Panc1 (cell line): ENCODE data around the gene STUB1. TPM values are rescaled to one million over a fixed set of nuclear protein-coding genes. Genes with fewer than 3 reads are reported as not detected.

ENCODE experiments used
- ATAC-seq: fragments of 200-7000 bp; cut with Tn5 transposase; 2 replicates; pipeline ENCODE4 v1.9.1; 2020; ENCODE audit warnings: mild to moderate bottlenecking, moderate library complexity
- Bru-seq: library from RNA; stranded (reverse); fragments of 400-500 nt; gene quantifications from one replicate; lab custom pipeline; 2021; lab: Mats Ljungman, UMichigan
- BruChase-seq, 2 experiments: library from RNA; stranded (reverse); fragments of 400-500 nt; gene quantifications; one replicate each; lab custom pipeline; 2021; lab: Mats Ljungman, UMichigan
- BruUV-seq: library from RNA; stranded (reverse); fragments of 400-500 nt; replicated peaks from 2 replicates; lab custom pipeline; 2021; lab: Mats Ljungman, UMichigan
- CTCF ChIA-PET: fragments of 300-600 bp; sonication (Branson Sonifier 250); formaldehyde crosslinking; loops from one replicate; lab custom pipeline; 2022; ENCODE audit warnings: antibody characterized with exemption; lab: Charles Lee
- POLR2A ChIA-PET: fragments of 300-600 bp; sonication (Branson Sonifier 250); formaldehyde crosslinking; loops from one replicate; lab custom pipeline; 2022; ENCODE audit warnings: antibody characterized with exemption; lab: Charles Lee
- DNase-seq: peaks from one replicate; pipeline ENCODE4 v3.0.0-alpha.2; 2010; ENCODE audit warnings: low read depth, low spot score
- H3K27ac ChIP-seq: 2 replicates; pipeline ENCODE4 v1.5.1; 2011; ENCODE audit warnings: mild to moderate bottlenecking, low read length, inconsistent platforms
- H3K27me3 ChIP-seq: fragments of 200-500 bp; sonication (Bioruptor generic); 2 replicates; pipeline ENCODE4 v1.6.0; 2014; ENCODE audit warnings: low read length, inconsistent platforms; ENCODE audit not compliant: control insufficient read depth, insufficient read depth
- H3K36me3 ChIP-seq: fragments of 200-500 bp; sonication (Bioruptor generic); 2 replicates; pipeline ENCODE4 v1.5.1; 2014; ENCODE audit warnings: inconsistent platforms, mild to moderate bottlenecking, low read length, moderate library complexity; ENCODE audit not compliant: control insufficient read depth, insufficient read depth
- H3K4me1 ChIP-seq: 2 replicates; pipeline ENCODE4 v1.5.1; 2011; ENCODE audit warnings: inconsistent platforms, mild to moderate bottlenecking, low read length, moderate library complexity; ENCODE audit not compliant: control insufficient read depth, insufficient read depth
- H3K4me3 ChIP-seq, 2 experiments: 2 replicates each; pipeline ENCODE4 v1.5.1; 2011 to 2012; ENCODE audit warnings: low read depth in 2 of 2, low read length in 2 of 2, mild to moderate bottlenecking in 2 of 2, inconsistent platforms in 1 of 2, moderate library complexity in 1 of 2
- H3K9me3 ChIP-seq: fragments of 200-500 bp; sonication (Bioruptor generic); 2 replicates; pipeline ENCODE4 v1.5.1; 2014; ENCODE audit warnings: low read depth, mild to moderate bottlenecking, inconsistent platforms, low read length, moderate library complexity; ENCODE audit not compliant: control insufficient read depth, insufficient read depth
- POLR2AphosphoS5 ChIP-seq: IDR thresholded peaks from 2 replicates; pipeline ENCODE4 v1.6.1; 2012; ENCODE audit warnings: mild to moderate bottlenecking, low read depth, low read length, moderate library complexity
- SIN3A ChIP-seq: IDR thresholded peaks from 2 replicates; pipeline ENCODE4 v1.6.1; 2012; ENCODE audit warnings: low read depth, mild to moderate bottlenecking, low read length, moderate library complexity, borderline replicate concordance; ENCODE audit not compliant: insufficient read depth
- in situ Hi-C: cut with HindIII; loops from 2 replicates; pipeline ENCODE4 v1.10.0; 2016; ENCODE audit warnings: low sequenced_read_pairs, low pct_unique_long_range_greater_than_20kb
- intact Hi-C: fragments of 100-400 bp; cut with micrococcal nuclease; formaldehyde crosslinking; loops from one replicate; pipeline ENCODE4 v1.10.0; 2022; ENCODE audit not compliant: unreplicated experiment
- long read RNA-seq: library from polyadenylated mRNA; unstranded; transcript quantifications from one replicate; pipeline ENCODE4 v2.0.0, GENCODE V29; 2021; ENCODE audit not compliant: unreplicated experiment
- polyA plus RNA-seq: library from polyadenylated mRNA; unstranded; fragments of >200 nt; gene quantifications from one replicate; pipeline ENCODE4 v1.2.1, GENCODE V29; 2012; ENCODE audit warnings: missing spikeins; ENCODE audit not compliant: insufficient read length
- total RNA-seq: library from RNA; stranded (reverse); gene quantifications from one replicate; pipeline ENCODE4 v1.2.1, GENCODE V29; 2021; ENCODE audit not compliant: unreplicated experiment
- TF ChIP-seq, protein P1 (sequence below), 2 experiments: IDR thresholded peaks; 2 replicates each; pipeline ENCODE4 v1.6.1; 2011 to 2012; ENCODE audit warnings: low read depth in 2 of 2, control low read depth in 1 of 2, low read length in 1 of 2, mild to moderate bottlenecking in 1 of 2, moderate library complexity in 1 of 2; ENCODE audit not compliant: insufficient read depth in 1 of 2
- TF ChIP-seq, protein P2 (sequence below): fragments of 450-650 bp; IDR thresholded peaks from 2 replicates; pipeline ENCODE4 v1.5.1; 2017; ENCODE audit warnings: mild to moderate bottlenecking

Gene STUB1
- 217 TPM for total RNA-seq
- 401 TPM for polyA plus RNA-seq
- Bru-seq, nascent RNA: percentile 93 among the genes with signal in this experiment
- percentile 98 among the genes with signal in this experiment for BruChase-seq, experiment 1, labeled RNA remaining after a 2-hour chase
- percentile 98 among the genes with signal in this experiment for BruChase-seq, experiment 2, labeled RNA remaining after a 6-hour chase
- long read RNA-seq, transcript STUB1-201 (7 exons, 1,472 nt): major isoform, 383 of 493 reads
- long read RNA-seq, transcript STUB1-204 (6 exons, 875 nt): minor isoform, 14 of 493 reads
- long read RNA-seq, transcript STUB1-211 (5 exons, 1,853 nt): minor isoform, 10 of 493 reads
- long read RNA-seq, partial matches to known transcripts: 30 of 493 reads
- long read RNA-seq, other reads (novel, unspliced or antisense): 53 of 493 reads

DNA sequence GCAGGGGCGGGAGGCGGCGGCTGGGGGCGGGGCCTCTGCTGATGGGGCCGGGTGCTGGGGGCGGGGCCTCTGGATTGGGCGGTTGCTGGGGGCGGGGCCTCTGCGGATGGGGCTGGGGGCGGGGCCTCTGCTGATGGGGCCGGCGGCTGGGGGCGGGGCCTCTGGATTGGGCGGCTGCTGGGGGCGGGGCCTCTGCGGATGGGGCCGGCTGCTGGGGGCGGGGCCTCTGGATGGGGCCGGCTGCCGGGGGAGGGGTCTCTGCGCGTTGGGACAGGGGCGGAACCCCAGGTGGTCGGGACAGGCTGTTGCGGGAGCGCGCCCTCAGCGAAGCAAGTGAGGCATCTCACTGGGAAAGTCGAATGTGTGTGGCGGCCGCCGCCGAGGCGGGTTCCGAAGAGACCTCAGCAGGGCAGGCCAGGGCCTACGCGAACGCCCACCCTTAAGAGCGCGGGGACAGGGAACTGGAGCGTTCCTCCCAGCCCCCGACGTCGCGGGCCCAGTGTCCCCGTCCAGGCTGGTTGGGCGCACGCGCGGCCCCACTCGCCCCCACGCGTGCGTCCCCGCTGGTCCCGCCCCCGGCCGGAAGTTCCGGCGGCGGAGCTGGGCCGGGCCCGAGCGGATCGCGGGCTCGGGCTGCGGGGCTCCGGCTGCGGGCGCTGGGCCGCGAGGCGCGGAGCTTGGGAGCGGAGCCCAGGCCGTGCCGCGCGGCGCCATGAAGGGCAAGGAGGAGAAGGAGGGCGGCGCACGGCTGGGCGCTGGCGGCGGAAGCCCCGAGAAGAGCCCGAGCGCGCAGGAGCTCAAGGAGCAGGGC is at the start of gene STUB1:
Gene STUB1, plus strand, starts transcription at position 597 of the 811 bp plus-strand sequence. Its CDS starts 116 bp downstream, at position 713.
- no TSS peak for BruUV-seq
- ChIA-PET POLR2A (no interaction called here), CTCF (no interaction called here)
- intact Hi-C loops (loop anchor here (10.0 kb wide), 1 partner anchor 1095 kb away; the partner anchor contains the start of genes EME2, MRPS34 and NME3), in situ Hi-C loops (no loop called here)
- Histone ChIP-seq H3K4me1 (peaks cover 21% of the 10 kb centered on the region), H3K4me3 (peak within 1 kb of the TSS; percentile 66 to 71), H3K27ac (peak within 1 kb of the TSS; percentile 87), H3K36me3 (peaks cover 5% of the 10 kb centered on the region; the same call in 1 of the 2 replicates), H3K27me3 (no peaks in the 10 kb centered on the region), H3K9me3 (no peaks in the 10 kb centered on the region)
- ATAC-seq (peak; percentile 43), DNase-seq (no peak)
- TF ChIP-seq SIN3A: 0 out of 2 replicates have a peak, but pooled peaks have one; percentile 6
- peak; percentile 53 for TF ChIP-seq POLR2AphosphoS5
- TF ChIP-seq, protein P1, sequence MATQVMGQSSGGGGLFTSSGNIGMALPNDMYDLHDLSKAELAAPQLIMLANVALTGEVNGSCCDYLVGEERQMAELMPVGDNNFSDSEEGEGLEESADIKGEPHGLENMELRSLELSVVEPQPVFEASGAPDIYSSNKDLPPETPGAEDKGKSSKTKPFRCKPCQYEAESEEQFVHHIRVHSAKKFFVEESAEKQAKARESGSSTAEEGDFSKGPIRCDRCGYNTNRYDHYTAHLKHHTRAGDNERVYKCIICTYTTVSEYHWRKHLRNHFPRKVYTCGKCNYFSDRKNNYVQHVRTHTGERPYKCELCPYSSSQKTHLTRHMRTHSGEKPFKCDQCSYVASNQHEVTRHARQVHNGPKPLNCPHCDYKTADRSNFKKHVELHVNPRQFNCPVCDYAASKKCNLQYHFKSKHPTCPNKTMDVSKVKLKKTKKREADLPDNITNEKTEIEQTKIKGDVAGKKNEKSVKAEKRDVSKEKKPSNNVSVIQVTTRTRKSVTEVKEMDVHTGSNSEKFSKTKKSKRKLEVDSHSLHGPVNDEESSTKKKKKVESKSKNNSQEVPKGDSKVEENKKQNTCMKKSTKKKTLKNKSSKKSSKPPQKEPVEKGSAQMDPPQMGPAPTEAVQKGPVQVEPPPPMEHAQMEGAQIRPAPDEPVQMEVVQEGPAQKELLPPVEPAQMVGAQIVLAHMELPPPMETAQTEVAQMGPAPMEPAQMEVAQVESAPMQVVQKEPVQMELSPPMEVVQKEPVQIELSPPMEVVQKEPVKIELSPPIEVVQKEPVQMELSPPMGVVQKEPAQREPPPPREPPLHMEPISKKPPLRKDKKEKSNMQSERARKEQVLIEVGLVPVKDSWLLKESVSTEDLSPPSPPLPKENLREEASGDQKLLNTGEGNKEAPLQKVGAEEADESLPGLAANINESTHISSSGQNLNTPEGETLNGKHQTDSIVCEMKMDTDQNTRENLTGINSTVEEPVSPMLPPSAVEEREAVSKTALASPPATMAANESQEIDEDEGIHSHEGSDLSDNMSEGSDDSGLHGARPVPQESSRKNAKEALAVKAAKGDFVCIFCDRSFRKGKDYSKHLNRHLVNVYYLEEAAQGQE (IDR thresholded peaks at IDR 0.05; ENCODE audit: insufficient read depth in 1 of 2, low read depth in 2 of 2, low read length in 1 of 2): no peak

DNA sequence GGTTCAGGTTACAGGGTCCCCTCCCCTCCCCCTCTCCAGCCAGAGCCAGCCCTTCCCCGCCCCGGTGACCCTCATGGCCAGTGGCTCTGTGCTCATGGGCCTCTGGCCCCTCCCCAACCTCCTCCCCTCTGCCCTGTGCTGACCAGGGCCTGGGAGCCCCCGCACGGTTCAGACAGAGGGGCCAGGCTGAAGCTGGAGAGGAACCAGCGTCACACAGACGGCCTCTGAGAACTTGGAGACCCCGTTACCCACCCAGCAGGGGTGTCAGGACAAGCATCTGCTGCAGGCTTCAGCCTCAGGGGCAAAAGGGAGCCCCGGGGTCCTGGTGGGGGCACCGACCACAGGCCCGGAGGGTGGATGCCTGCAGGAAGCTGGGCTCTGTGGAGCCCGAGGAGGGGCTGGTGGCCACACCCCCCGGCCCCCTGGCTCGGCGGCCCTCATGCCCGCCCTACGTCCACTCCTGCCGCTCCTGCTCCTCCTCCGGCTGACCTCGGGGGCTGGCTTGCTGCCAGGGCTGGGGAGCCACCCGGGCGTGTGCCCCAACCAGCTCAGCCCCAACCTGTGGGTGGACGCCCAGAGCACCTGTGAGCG is 49.3 kb upstream of the STUB1 start, which contains the start of gene WFIKKN1:
Gene WFIKKN1, plus strand, starts transcription at position 171 of the 591 bp plus-strand sequence. Its CDS starts 269 bp downstream, at position 440.
- no peaks in the 10 kb centered on the region for H3K27me3 ChIP-seq
- no peak for DNase-seq
- TF ChIP-seq, protein P2, sequence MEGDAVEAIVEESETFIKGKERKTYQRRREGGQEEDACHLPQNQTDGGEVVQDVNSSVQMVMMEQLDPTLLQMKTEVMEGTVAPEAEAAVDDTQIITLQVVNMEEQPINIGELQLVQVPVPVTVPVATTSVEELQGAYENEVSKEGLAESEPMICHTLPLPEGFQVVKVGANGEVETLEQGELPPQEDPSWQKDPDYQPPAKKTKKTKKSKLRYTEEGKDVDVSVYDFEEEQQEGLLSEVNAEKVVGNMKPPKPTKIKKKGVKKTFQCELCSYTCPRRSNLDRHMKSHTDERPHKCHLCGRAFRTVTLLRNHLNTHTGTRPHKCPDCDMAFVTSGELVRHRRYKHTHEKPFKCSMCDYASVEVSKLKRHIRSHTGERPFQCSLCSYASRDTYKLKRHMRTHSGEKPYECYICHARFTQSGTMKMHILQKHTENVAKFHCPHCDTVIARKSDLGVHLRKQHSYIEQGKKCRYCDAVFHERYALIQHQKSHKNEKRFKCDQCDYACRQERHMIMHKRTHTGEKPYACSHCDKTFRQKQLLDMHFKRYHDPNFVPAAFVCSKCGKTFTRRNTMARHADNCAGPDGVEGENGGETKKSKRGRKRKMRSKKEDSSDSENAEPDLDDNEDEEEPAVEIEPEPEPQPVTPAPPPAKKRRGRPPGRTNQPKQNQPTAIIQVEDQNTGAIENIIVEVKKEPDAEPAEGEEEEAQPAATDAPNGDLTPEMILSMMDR: no peak
- 0 out of 2 replicates have a peak, but pooled peaks have one; percentile 32 for TF ChIP-seq POLR2AphosphoS5
- ChIA-PET POLR2A (no interaction called here), CTCF (no interaction called here)
- no peaks in the 10 kb centered on the region for H3K36me3 ChIP-seq
- in situ Hi-C loops: no loop called here
- H3K4me1 ChIP-seq: peaks cover 48% of the 10 kb centered on the region
- ATAC-seq: no peak
- intact Hi-C loops: no loop called here
- no TSS peak for BruUV-seq
- H3K27ac ChIP-seq: peak within 1 kb of the TSS; percentile 34; the same call in 1 of the 2 replicates
- no peaks in the 10 kb centered on the region for H3K9me3 ChIP-seq
- no peak within 1 kb of the TSS for H3K4me3 ChIP-seq
